GM19395 (cell line): ENCODE results near the gene TWIST2.

Experiments used
- ATAC-seq: cut with Tn5 transposase; IDR thresholded peaks from one replicate; pipeline ENCODE4 v1.9.1; 2021; ENCODE audit warnings: mild to moderate bottlenecking, moderate library complexity; ENCODE audit not compliant: unreplicated experiment

TWIST2 gene

GRCh38 chr2:238903141-238903540 lies 55.3 kb downstream of the TWIST2 start:
- no peak for ATAC-seq

DNA sequence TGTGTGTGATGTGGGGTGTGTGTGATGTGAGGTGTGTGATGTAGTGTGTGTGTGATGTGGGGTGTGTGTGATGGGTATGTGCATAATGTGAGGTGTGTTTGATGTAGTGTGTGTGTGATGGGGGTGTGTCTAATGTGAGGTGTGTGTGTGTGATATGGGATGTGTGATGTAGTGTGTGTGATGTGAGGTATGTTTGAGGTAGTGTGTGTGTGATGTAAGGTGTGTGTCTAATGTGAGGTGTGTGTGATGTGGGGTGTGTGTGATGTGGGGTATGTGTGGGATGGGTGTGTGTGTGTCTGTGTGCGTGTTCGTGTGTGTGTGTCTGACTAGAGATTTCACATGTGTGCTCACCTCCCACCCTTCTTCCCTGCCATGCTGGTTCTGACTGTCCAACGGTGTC lies 56.3 kb downstream of the TWIST2 start:
- no peak for ATAC-seq

- ATAC-seq, result no peak
These were observed 56.8 kb downstream of the TWIST2 start for GRCh38 chr2:238904716-238905115.

DNA sequence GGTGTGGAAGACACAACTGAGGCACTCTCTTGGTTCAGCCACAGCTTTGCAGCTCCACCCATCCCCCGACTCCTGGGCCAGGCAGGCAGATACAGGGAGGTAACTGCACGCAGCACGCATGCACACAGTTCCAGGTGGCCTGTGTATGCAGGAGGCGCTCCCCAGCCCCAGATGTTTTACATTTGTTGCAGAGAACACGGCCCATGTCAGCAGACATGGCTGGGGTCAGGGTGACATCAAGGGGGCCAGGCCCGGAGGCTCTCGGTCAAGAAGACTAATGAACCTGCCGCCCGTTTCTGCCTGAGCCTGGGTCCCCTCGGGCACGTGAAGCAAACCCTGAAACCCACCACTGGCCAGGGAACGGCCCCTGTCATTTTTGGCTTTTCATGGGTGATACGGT lies 57.3 kb downstream of the TWIST2 start:
- ATAC-seq, result no peak

GRCh38 chr2:238905644-238906043 lies 57.8 kb downstream of the TWIST2 start:
- no peak for ATAC-seq

- ATAC-seq, result no peak
These were observed 58.5 kb downstream of the TWIST2 start for GRCh38 chr2:238906254-238906935.

DNA sequence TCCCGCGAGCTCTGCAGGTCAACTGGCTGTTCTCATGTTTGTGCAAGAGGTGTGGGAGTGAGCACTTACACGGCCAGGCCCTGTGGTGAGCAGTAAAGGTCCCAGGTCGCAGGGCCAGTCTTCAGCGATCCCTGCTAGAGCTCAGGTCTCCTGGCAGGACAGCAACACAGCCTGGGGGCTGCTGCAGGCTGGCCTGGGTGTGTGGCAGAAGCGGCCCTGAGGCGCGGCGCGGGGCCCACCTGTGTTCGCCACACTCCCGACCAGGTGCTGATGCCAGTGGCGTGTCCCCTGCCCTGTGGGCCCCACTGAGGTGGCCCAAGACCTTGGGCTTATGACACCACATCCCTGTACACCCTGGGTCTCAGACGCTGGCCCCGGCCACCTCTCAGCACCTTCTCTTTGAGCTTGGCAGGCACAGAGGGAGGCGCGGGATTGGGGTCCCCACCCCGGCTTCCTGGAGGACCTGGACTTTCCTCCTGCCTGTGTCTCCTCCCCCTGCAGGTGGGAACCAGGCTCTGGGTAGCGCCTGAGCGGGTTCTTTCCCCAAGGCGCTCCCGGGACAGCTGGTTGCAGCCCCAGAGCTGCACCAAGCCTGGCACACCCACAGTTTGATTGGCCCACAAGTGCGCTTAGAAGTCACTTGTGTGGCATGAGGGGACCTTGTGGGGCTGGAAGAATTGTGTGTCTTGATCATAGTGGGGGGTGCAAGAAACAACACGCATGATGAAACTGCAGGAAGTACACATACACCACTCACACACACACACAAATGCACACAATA lies 59.2 kb downstream of the TWIST2 start:
- no peak for ATAC-seq

GRCh38 chr2:238907717-238908173 lies 59.9 kb downstream of the TWIST2 start:
- ATAC-seq, result no peak

- ATAC-seq, result no peak
These were observed 61.4 kb downstream of the TWIST2 start for GRCh38 chr2:238908960-238909951.

GRCh38 chr2:238910751-238911351 lies 63.0 kb downstream of the TWIST2 start:
- no peak for ATAC-seq

- no peak for ATAC-seq
These were observed 63.7 kb downstream of the TWIST2 start for GRCh38 chr2:238911376-238912227.

DNA sequence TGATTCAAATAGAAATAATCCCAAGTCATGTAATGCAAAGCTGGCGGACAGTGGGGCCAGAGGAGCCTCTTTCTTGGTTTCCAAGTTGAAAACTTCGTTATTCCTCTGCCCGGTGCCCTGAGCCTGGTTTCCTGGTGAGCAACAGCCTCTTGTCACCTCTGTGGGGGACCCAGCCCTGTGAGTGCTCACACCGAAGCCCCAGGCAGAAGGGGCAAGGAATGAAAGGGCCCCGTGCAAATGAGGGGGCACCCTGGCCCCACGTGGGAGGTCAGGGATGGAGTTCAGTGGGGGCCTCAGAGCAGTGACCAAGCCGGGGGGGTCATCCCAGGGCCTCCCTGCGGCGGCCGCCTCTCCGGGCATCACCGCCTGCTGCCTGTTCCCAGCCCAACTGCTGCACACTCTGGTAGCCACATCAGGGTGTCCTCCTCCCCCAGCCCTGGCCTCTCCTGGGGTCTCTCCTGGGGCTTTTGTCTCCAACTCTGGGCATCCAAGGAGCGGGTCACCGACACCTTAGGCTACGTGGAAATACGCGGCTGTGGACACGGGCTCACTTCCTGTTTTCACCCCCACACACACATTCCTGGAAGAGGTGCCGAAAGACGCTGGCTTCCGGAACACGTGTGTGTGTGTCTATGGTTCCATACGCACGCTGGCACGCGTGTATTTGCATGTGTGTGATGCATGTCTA lies 64.5 kb downstream of the TWIST2 start:
- ATAC-seq, result no peak

DNA sequence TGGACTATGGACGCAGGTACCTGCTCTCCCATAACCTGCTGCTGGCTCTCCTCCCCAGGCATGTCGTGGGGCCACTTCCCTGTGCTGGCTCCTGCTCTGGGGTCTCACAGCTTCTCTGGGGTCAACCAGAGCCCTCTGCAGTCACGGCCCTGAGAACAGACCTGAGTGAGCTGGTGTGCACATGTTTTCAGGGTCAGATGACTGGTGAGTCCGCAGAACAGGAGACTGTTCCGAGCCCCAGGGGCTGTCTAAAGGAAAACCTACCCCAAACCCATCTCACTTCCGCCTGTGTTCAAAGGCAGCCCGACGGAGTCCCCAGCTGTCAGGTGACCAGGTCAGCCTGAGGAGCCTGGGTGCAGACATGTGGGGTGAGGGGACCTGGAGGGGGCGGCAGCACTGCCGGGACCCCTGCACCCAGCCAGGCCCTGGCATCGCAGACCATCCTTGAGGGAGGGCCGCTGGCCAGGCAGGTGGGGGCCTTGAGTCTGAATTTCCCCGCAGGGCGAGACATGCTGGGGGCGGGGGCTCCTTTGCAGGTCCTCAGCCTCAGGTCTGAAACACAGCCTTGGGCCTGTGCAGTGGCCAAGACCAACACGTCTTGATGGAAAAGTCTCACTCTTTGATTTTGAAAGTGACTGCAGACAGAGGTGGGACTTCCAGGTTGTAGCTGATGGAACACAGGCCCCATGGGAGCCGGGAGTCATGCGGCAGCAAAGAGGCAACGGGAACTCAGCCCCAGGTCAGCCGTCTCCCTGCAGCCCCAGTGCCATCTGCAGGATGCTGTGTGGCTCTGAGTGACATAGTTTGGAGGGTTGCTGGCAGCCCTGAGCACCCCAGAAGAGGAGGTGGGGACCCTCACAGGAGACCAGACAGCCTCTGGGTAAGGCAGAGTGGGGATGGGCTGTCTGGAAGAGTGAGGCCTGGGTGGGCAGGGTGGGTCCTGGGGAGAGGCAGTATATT lies 65.3 kb downstream of the TWIST2 start:
- no peak for ATAC-seq

GRCh38 chr2:238913931-238914647 lies 66.2 kb downstream of the TWIST2 start:
- ATAC-seq, result no peak

- ATAC-seq, result no peak
These were observed 66.7 kb downstream of the TWIST2 start for GRCh38 chr2:238914648-238915015.

- ATAC-seq, result no peak
These were observed 67.3 kb downstream of the TWIST2 start for GRCh38 chr2:238915196-238915595.

GRCh38 chr2:238915596-238915995 lies 67.7 kb downstream of the TWIST2 start:
- no peak for ATAC-seq
